ENCODE measurements around the gene NHS.

Gene NHS

DNA sequence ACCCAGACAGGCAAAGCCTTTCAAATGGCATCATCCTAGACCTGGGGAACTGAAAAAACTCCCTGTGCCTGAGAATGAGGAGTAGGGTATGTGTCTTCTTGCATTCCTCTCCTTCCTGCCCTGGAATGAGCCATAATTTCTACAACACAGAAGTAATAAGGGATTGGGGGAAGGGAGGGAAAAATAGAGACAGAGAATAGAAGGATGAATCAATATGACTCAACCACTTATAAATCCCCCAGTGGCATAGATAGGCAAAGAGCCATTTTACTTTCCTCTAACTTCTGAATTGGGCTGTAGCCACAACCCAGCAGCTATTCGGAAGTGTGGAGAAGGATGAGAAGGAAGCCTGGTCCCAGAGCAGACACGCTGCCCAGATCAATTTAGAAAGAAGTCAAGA is 99.9 kb downstream of the NHS start:
- Histone ChIP-seq H3K9me3 (no peaks in the 10 kb centered on the region), H3K27me3 (no peaks in the 10 kb centered on the region), H3K4me1 (no peaks in the 10 kb centered on the region), H3K36me3 (no peaks in the 10 kb centered on the region), H3K4me3 (ENCODE audit: low read depth, low read length) (no peak overlapping the region)
- no peak for TF ChIP-seq CTCF (IDR thresholded peaks at IDR 0.05; ENCODE audit: low read depth, low read length)
- no peak for DNase-seq

DNA sequence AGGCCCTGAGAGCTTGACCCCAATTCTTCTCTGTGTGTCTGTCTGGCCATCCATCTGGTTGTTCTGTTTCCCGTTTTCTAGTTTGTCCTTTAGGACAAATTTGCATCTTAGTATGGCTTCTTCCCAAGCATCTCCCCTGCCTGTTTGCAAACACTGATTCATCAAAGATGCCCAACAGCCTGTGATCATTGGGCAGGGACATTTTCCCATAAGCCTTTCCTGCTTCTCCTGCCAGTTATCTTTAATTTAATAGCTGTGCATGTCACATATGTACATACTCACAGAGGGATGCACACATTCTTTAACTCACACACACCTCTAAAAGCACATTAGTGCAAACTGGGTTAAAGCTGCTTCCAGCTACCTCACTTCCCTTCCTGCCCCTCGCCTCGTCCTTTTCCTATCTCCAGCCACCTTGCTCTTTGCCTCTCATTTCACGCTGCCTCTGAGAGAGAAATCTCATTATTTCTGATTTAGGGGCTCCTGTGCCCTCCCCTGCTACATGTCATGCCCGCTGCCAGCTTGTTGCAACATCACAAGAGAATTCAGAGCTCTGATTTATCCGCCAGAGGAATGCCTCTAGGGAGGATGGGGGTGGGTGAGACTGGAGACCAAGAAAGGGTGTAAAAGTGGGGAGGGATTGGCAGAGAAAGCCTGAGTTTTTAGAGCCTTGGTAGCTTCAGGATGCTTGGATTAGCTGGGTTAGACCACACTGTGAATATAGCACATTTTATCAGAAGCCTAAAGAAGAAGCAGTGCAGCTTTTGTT is 100.6 kb downstream of the NHS start:
- TF ChIP-seq CTCF (IDR thresholded peaks at IDR 0.05; ENCODE audit: low read depth, low read length) = no peak
- no peaks in the 10 kb centered on the region for H3K4me1 ChIP-seq
- no peak for DNase-seq

GRCh38 chrX:17476411-17476810 is 101.4 kb downstream of the NHS start:
- Histone ChIP-seq H3K27me3 (no peaks in the 10 kb centered on the region), H3K36me3 (no peaks in the 10 kb centered on the region), H3K4me3 (ENCODE audit: low read depth, low read length) (no peak overlapping the region), H3K4me1 (no peaks in the 10 kb centered on the region), H3K9me3 (no peaks in the 10 kb centered on the region)
- DNase-seq = no peak
- TF ChIP-seq CTCF (IDR thresholded peaks at IDR 0.05; ENCODE audit: low read depth, low read length) = no peak

More for the DNA sequence above, 100.6 kb downstream of the NHS start:
- H3K36me3 ChIP-seq = no peaks in the 10 kb centered on the region
- H3K4me3 ChIP-seq (ENCODE audit: low read depth, low read length) = no peak overlapping the region
- H3K27me3 ChIP-seq = no peaks in the 10 kb centered on the region
- no peaks in the 10 kb centered on the region for H3K9me3 ChIP-seq

DNA sequence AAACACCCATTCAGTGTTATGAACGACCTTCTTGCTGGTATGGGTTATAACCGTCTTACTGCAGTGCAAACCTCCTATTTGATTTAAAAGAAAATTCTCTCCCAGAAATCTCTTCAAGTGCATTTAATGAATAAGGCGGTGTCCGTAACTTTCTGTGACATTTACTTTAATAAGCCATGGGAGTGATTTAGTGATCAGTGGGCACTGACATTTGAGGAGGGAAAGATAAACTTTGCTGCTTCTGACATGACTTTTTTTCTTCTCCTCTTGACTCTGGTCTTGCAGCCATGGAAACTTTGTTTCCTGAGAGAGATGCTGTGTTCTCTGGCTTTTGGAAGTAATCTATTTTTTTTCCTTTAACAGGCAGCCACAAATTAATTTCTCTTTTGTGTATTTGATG is 106.1 kb downstream of the NHS start:
- Histone ChIP-seq H3K4me1 (no peaks in the 10 kb centered on the region), H3K9me3 (no peaks in the 10 kb centered on the region), H3K4me3 (ENCODE audit: low read depth, low read length) (no peak overlapping the region), H3K27me3 (no peaks in the 10 kb centered on the region), H3K36me3 (no peaks in the 10 kb centered on the region)
- DNase-seq = no peak
- no peak for TF ChIP-seq CTCF (IDR thresholded peaks at IDR 0.05; ENCODE audit: low read depth, low read length)

GRCh38 chrX:17484592-17484991 is 109.6 kb downstream of the NHS start:
- Histone ChIP-seq H3K9me3 (no peaks in the 10 kb centered on the region), H3K4me1 (no peaks in the 10 kb centered on the region), H3K27me3 (no peaks in the 10 kb centered on the region), H3K4me3 (ENCODE audit: low read depth, low read length) (no peak overlapping the region), H3K36me3 (no peaks in the 10 kb centered on the region)
- no peak for TF ChIP-seq CTCF (IDR thresholded peaks at IDR 0.05; ENCODE audit: low read depth, low read length)
- no peak for DNase-seq

DNA sequence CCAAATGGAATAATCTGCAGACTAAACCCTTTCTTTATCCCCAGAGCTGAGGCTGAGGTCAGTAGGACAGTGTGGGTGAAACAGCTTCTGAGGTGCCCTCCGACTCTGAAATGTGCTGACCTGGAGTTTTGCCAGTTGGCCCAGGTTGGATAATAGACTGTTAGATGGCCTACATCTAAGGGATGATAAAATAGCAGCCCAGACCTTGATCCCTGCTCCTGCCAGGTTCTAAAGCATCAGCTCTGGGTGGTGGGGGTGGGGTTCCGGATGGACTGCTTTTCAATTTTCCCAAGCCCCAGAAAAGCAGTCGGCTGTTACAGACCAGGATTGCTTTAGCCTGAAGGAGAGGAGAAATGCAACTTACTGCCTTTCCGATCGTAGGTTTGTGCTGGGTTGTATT is 110.4 kb downstream of the NHS start:
- DNase-seq = no peak
- H3K36me3 ChIP-seq = no peaks in the 10 kb centered on the region
- H3K9me3 ChIP-seq = no peaks in the 10 kb centered on the region
- TF ChIP-seq CTCF (IDR thresholded peaks at IDR 0.05; ENCODE audit: low read depth, low read length) = no peak
- H3K27me3 ChIP-seq = no peaks in the 10 kb centered on the region
- no peak overlapping the region for H3K4me3 ChIP-seq (ENCODE audit: low read depth, low read length)
- no peaks in the 10 kb centered on the region for H3K4me1 ChIP-seq

All from BE2C (cell line).